ENCODE data around the gene SPATA46. TPM values are rescaled to one million over a fixed set of nuclear protein-coding genes. Genes with fewer than 3 reads are reported as not detected.

Gene SPATA46
- total and polyA plus RNA-seq, 7 donors: not detected

GRCh38 chr1:162406811-162407210, 30.2 kb upstream of the SPATA46 start:
- Histone ChIP-seq H3K27me3 (no peaks in the 10 kb centered on the region), H3K4me3 (no peak overlapping the region), H3K36me3 (no peaks in the 10 kb centered on the region), H3K4me1 (no peaks in the 10 kb centered on the region), H3K27ac (no peak overlapping the region), H3K9me3 (no peaks in the 10 kb centered on the region)
- no peak for TF ChIP-seq POLR2AphosphoS5 (IDR thresholded peaks at IDR 0.05)
- TF ChIP-seq CTCF (IDR thresholded peaks at IDR 0.05): no peak
- TF ChIP-seq EP300 (IDR thresholded peaks at IDR 0.05): no peak
- TF ChIP-seq POLR2A (IDR thresholded peaks at IDR 0.05): no peak
- DNase-seq: no peak
- intact Hi-C loops (cut with DNase I): no loop called here
- 93 to 96% methylated on average over 2 of the region's 2 CpGs for WGBS, 2 donors

GRCh38 chr1:162405800-162406199, 29.1 kb upstream of the SPATA46 start:
- H3K4me1 ChIP-seq: no peaks in the 10 kb centered on the region
- no peak overlapping the region for H3K27ac ChIP-seq
- H3K9me3 ChIP-seq: no peaks in the 10 kb centered on the region
- no peaks in the 10 kb centered on the region for H3K36me3 ChIP-seq
- WGBS, 2 donors: 65 to 70% methylated on average over 5 of the region's 5 CpGs
- no peak for DNase-seq
- no peaks in the 10 kb centered on the region for H3K27me3 ChIP-seq
- no peak overlapping the region for H3K4me3 ChIP-seq
- intact Hi-C loops (cut with DNase I): no loop called here
- TF ChIP-seq CTCF (IDR thresholded peaks at IDR 0.05) (no peak), EP300 (IDR thresholded peaks at IDR 0.05) (no peak)

- Histone ChIP-seq H3K27me3 (peaks cover 0 to 4% (median 0%) of the 10 kb centered on the region in 3 donors), H3K4me3 (no peak overlapping the region), H3K4me1 (no peaks in the 10 kb centered on the region), H3K9me3 (no peaks in the 10 kb centered on the region), H3K27ac (no peak overlapping the region), H3K36me3 (no peaks in the 10 kb centered on the region)
- intact Hi-C loops (cut with DNase I): no loop called here
- DNase-seq: no peak
- TF ChIP-seq EP300 (IDR thresholded peaks at IDR 0.05): no peak
- no peak for TF ChIP-seq POLR2A (IDR thresholded peaks at IDR 0.05)
- no peak for TF ChIP-seq POLR2AphosphoS5 (IDR thresholded peaks at IDR 0.05)
- TF ChIP-seq CTCF (IDR thresholded peaks at IDR 0.05): no peak
- 80 to 83% methylated on average over 5 of the region's 5 CpGs for WGBS, 2 donors
These were observed 28.0 kb upstream of the SPATA46 start for GRCh38 chr1:162404550-162405160.

- H3K36me3 ChIP-seq: no peaks in the 10 kb centered on the region
- no peak overlapping the region for H3K4me3 ChIP-seq
- no peak for TF ChIP-seq POLR2AphosphoS5 (IDR thresholded peaks at IDR 0.05)
- TF ChIP-seq POLR2A (IDR thresholded peaks at IDR 0.05): no peak
- TF ChIP-seq CTCF (IDR thresholded peaks at IDR 0.05): no peak
- TF ChIP-seq EP300 (IDR thresholded peaks at IDR 0.05): no peak
- H3K27ac ChIP-seq: no peak overlapping the region
- no peaks in the 10 kb centered on the region for H3K4me1 ChIP-seq
- intact Hi-C loops (cut with DNase I): no loop called here
- H3K9me3 ChIP-seq: no peaks in the 10 kb centered on the region
- peaks cover 0 to 8% (median 0%) of the 10 kb centered on the region in 3 donors for H3K27me3 ChIP-seq
- DNase-seq: no peak
- 92 to 93% methylated on average over 10 of the region's 10 CpGs for WGBS, 2 donors
These were observed 24.2 kb upstream of the SPATA46 start for GRCh38 chr1:162400790-162401355.
